ENCODE data around the gene TOM1L2. TPM values are rescaled to one million over a fixed set of nuclear protein-coding genes. Genes with fewer than 3 reads are reported as not detected.

The TOM1L2 gene
- polyA plus RNA-seq, 1 experiment, result 25.5 TPM

GRCh38 chr17:18017958-18018357 is 45.8 kb upstream of the TOM1L2 start:
- no peaks in the 10 kb centered on the region for H3K27me3 ChIP-seq (ENCODE audit: control insufficient read depth, insufficient read depth, low read length)
- POLR2A ChIA-PET, result no interaction called here
- H3K4me3 ChIP-seq (ENCODE audit: low read depth, low read length), result no peak overlapping the region
- no peak for TF ChIP-seq CTCF (IDR thresholded peaks at IDR 0.05; ENCODE audit: low read depth, low read length)
- no peaks in the 10 kb centered on the region for H3K9me3 ChIP-seq (ENCODE audit: control insufficient read depth, insufficient read depth, low read length)
- no peak overlapping the region for H3K27ac ChIP-seq (ENCODE audit: low read depth, low read length)
- DNase-seq (ENCODE audit: low read depth, low spot score), result no peak
- CTCF ChIA-PET, result interaction anchor here (1.0 kb wide), 1 partner anchor 15 kb away, joined by 3 read pairs; no protein-coding TSS in a partner anchor

- Histone ChIP-seq H3K4me3 (ENCODE audit: low read depth, low read length) (no peak overlapping the region), H3K27me3 (ENCODE audit: control insufficient read depth, insufficient read depth, low read length) (no peaks in the 10 kb centered on the region), H3K27ac (ENCODE audit: low read depth, low read length) (no peak overlapping the region), H3K9me3 (ENCODE audit: control insufficient read depth, insufficient read depth, low read length) (no peaks in the 10 kb centered on the region; the same call in 1 of the 2 replicates)
- no peak for DNase-seq (ENCODE audit: low read depth, low spot score)
- ChIA-PET CTCF (no interaction called here), POLR2A (no interaction called here)
- TF ChIP-seq CTCF (IDR thresholded peaks at IDR 0.05; ENCODE audit: low read depth, low read length), result no peak
These were observed 44.2 kb upstream of the TOM1L2 start for GRCh38 chr17:18016426-18016825.

DNA sequence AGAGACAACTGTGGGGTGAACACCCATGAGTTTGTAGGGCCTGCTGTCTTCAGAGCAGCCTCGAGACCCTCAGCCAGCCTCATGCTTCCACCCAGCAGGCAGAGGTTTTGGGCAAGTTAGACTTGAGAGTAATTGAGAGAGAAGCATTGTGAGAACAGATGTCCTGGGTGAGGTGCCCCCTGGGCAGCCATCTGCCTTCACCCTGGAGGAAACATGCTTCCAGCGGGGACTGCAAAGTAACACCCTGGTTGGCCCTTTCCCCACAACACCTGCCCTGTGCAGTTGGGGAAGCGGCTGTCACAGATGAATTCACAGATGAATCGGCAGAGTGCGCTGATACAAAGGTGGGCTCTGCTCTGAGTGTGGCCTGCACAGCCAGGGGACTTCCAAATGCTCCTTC is 43.4 kb upstream of the TOM1L2 start:
- CTCF ChIA-PET, result no interaction called here

GRCh38 chr17:18014006-18014405 is 41.8 kb upstream of the TOM1L2 start:
- no peak overlapping the region for H3K4me3 ChIP-seq (ENCODE audit: low read depth, low read length)
- H3K9me3 ChIP-seq (ENCODE audit: control insufficient read depth, insufficient read depth, low read length), result peaks cover 7% of the 10 kb centered on the region
- CTCF ChIA-PET, result interaction anchor here (1.5 kb wide), 1 partner anchor 124 kb away, joined by 3 read pairs; no protein-coding TSS in a partner anchor
- no peaks in the 10 kb centered on the region for H3K27me3 ChIP-seq (ENCODE audit: control insufficient read depth, insufficient read depth, low read length)
- DNase-seq (ENCODE audit: low read depth, low spot score), result no peak
- POLR2A ChIA-PET, result no interaction called here
- no peak overlapping the region for H3K27ac ChIP-seq (ENCODE audit: low read depth, low read length)
- TF ChIP-seq CTCF (IDR thresholded peaks at IDR 0.05; ENCODE audit: low read depth, low read length), result no peak

More for the DNA sequence above, 43.4 kb upstream of the TOM1L2 start:
- POLR2A ChIA-PET, result no interaction called here
- no peak overlapping the region for H3K27ac ChIP-seq (ENCODE audit: low read depth, low read length)
- H3K4me3 ChIP-seq (ENCODE audit: low read depth, low read length), result no peak overlapping the region
- no peak for TF ChIP-seq CTCF (IDR thresholded peaks at IDR 0.05; ENCODE audit: low read depth, low read length)
- no peak for DNase-seq (ENCODE audit: low read depth, low spot score)
- peaks cover 2% of the 10 kb centered on the region for H3K9me3 ChIP-seq (ENCODE audit: control insufficient read depth, insufficient read depth, low read length)
- H3K27me3 ChIP-seq (ENCODE audit: control insufficient read depth, insufficient read depth, low read length), result no peaks in the 10 kb centered on the region

GRCh38 chr17:18011286-18011685 is 39.1 kb upstream of the TOM1L2 start:
- DNase-seq (ENCODE audit: low read depth, low spot score), result no peak
- H3K4me3 ChIP-seq (ENCODE audit: low read depth, low read length), result no peak overlapping the region
- no peak for TF ChIP-seq CTCF (IDR thresholded peaks at IDR 0.05; ENCODE audit: low read depth, low read length)
- no peaks in the 10 kb centered on the region for H3K27me3 ChIP-seq (ENCODE audit: control insufficient read depth, insufficient read depth, low read length)
- POLR2A ChIA-PET, result no interaction called here
- CTCF ChIA-PET, result no interaction called here
- H3K9me3 ChIP-seq (ENCODE audit: control insufficient read depth, insufficient read depth, low read length), result peaks cover 7% of the 10 kb centered on the region
- no peak overlapping the region for H3K27ac ChIP-seq (ENCODE audit: low read depth, low read length)

All from AG04450 (cell line).